Uterus (tissue), 2 donors: Measurements from ENCODE around the gene VWA8.

Source experiments
- CTCF ChIP-seq, 4 experiments: fragments of 200-600 bp in 2 of 4; fragments of 450-650 bp in 2 of 4; sonication (generic) in 2 of 4; IDR thresholded peaks; one replicate each; pipeline ENCODE4 v1.5.1; 2016 to 2019; ENCODE audit warnings: antibody characterized with exemption in 4 of 4, mild to moderate bottlenecking in 2 of 4, moderate library complexity in 1 of 4
- POLR2A ChIP-seq, 2 donors: fragments of 450-650 bp; IDR thresholded peaks; one replicate each; pipeline ENCODE4 v1.6.1; 2016; ENCODE audit warnings: antibody characterized with exemption in 2 of 2, mild to moderate bottlenecking in 1 of 2, moderate library complexity in 1 of 2

- no peak for TF ChIP-seq CTCF (IDR thresholded peaks at IDR 0.05)
- TF ChIP-seq POLR2A (IDR thresholded peaks at IDR 0.05): no peak
Observed at GRCh38 chr13:41883147-41883546, 77.8 kb downstream of the VWA8 start.
